NCI-H1105 treated with DMSO at 0.1 percent for 48 hours (cell line): ENCODE results near the gene RHOBTB3.
"Not testable (repeated sequence)": the region's sequence is repeated elsewhere in the genome, so short reads cannot be mapped to it uniquely, and the experiment has no call there.

Source experiments
- DNase-seq: peaks from one replicate; lab custom pipeline; 2025; lab: John Stamatoyannopoulos, UW

The RHOBTB3 gene

GRCh38 chr5:95800553-95800952 is 69.4 kb downstream of the RHOBTB3 start:
- DNase-seq: no peak

- DNase-seq: no peak
These were observed 70.4 kb downstream of the RHOBTB3 start for GRCh38 chr5:95801532-95801931.

GRCh38 chr5:95801961-95802360 is 70.8 kb downstream of the RHOBTB3 start:
- no peak for DNase-seq

GRCh38 chr5:95803271-95804148 is 72.4 kb downstream of the RHOBTB3 start:
- no peak for DNase-seq

GRCh38 chr5:95804736-95805539 is 73.8 kb downstream of the RHOBTB3 start:
- DNase-seq: no peak

- no peak for DNase-seq
These were observed 75.6 kb downstream of the RHOBTB3 start for GRCh38 chr5:95806687-95807086.

- DNase-seq: no peak
These were observed 77.0 kb downstream of the RHOBTB3 start for GRCh38 chr5:95808013-95808685.

- DNase-seq: no peak
These were observed 77.7 kb downstream of the RHOBTB3 start for GRCh38 chr5:95808686-95809413.

GRCh38 chr5:95809414-95809960 is 78.4 kb downstream of the RHOBTB3 start:
- no peak for DNase-seq

- no peak for DNase-seq
These were observed 79.4 kb downstream of the RHOBTB3 start for GRCh38 chr5:95810305-95811125.

- not testable (repeated sequence) for DNase-seq
These were observed 79.9 kb downstream of the RHOBTB3 start for GRCh38 chr5:95811126-95811423.

- not testable (repeated sequence) for DNase-seq
These were observed 80.4 kb downstream of the RHOBTB3 start for GRCh38 chr5:95811461-95812073.

GRCh38 chr5:95812074-95812471 is 80.9 kb downstream of the RHOBTB3 start:
- DNase-seq: no peak

- not testable (repeated sequence) for DNase-seq
These were observed 81.9 kb downstream of the RHOBTB3 start for GRCh38 chr5:95813035-95813434.

GRCh38 chr5:95815155-95815729 is 84.1 kb downstream of the RHOBTB3 start:
- no peak for DNase-seq

- no peak for DNase-seq
These were observed 85.2 kb downstream of the RHOBTB3 start for GRCh38 chr5:95816341-95816740.

GRCh38 chr5:95816776-95817175 is 85.6 kb downstream of the RHOBTB3 start:
- no peak for DNase-seq

- no peak for DNase-seq
These were observed 86.3 kb downstream of the RHOBTB3 start for GRCh38 chr5:95817430-95817829.

GRCh38 chr5:95818181-95819147 is 87.3 kb downstream of the RHOBTB3 start:
- DNase-seq: no peak
